IMR-90 (cell line): Measurements from ENCODE around the gene HINT2. TPM values are rescaled to one million over a fixed set of nuclear protein-coding genes. Genes with fewer than 3 reads are reported as not detected.

ENCODE experiments used
- ATAC-seq: fragments of 200-7000 bp; cut with Tn5 transposase; 2 replicates; pipeline ENCODE4 v1.9.1; 2020; ENCODE audit warnings: low read depth, mild to moderate bottlenecking, moderate library complexity
- BruUV-seq: library from RNA; stranded (reverse); fragments of 400-500 nt; replicated peaks from 2 replicates; lab custom pipeline; 2021; lab: Mats Ljungman, UMichigan
- CTCF ChIA-PET: fragments of 300-600 bp; formaldehyde crosslinking; extraction: SDS; loops from one replicate; lab custom pipeline; 2021; ENCODE audit warnings: antibody characterized with exemption; lab: Yijun Ruan, JAX
- POLR2A ChIA-PET: fragments of 300-600 bp; sonication (Branson Sonifier 250); formaldehyde crosslinking; loops from one replicate; lab custom pipeline; 2022; ENCODE audit warnings: antibody characterized with exemption; ENCODE audit not compliant: unreplicated experiment; lab: Charles Lee
- DNase-seq: peaks from one replicate; pipeline ENCODE4 v3.0.0; 2013
- H2AFZ ChIP-seq: replicated peaks from 2 replicates; pipeline ENCODE3; 2013; ENCODE audit warnings: low read length, mild to moderate bottlenecking; ENCODE audit not compliant: poor library complexity
- H2AK5ac ChIP-seq: 2 replicates; pipeline ENCODE4 v1.6.1; 2013; ENCODE audit warnings: low read depth, low read length, inconsistent platforms
- H2AK9ac ChIP-seq: replicated peaks from 2 replicates; pipeline ENCODE3; 2013; ENCODE audit warnings: mild to moderate bottlenecking, low read depth, low read length, moderate library complexity; ENCODE audit not compliant: poor library complexity
- H2BK120ac ChIP-seq: 2 replicates; pipeline ENCODE4 v1.6.1; 2013; ENCODE audit warnings: low read depth, low read length, inconsistent platforms
- H2BK15ac ChIP-seq: 3 replicates; pipeline ENCODE4 v1.6.1; 2013; ENCODE audit warnings: low read depth, low read length, inconsistent platforms
- H2BK20ac ChIP-seq: 2 replicates; pipeline ENCODE4 v1.6.1; 2013; ENCODE audit warnings: low read depth, mild to moderate bottlenecking, inconsistent platforms, low read length, moderate library complexity
- H2BK5ac ChIP-seq: 2 replicates; pipeline ENCODE4 v1.6.1; 2013; ENCODE audit warnings: mild to moderate bottlenecking, low read depth, low read length, inconsistent platforms; ENCODE audit not compliant: poor library complexity, severe bottlenecking
- H3K14ac ChIP-seq: replicated peaks from 2 replicates; pipeline ENCODE4 v1.6.1; 2013; ENCODE audit warnings: low read depth, low read length, inconsistent platforms
- H3K18ac ChIP-seq: 2 replicates; pipeline ENCODE4 v1.6.1; 2013; ENCODE audit warnings: low read depth, low read length, control low read depth
- H3K23ac ChIP-seq: 2 replicates; pipeline ENCODE4 v1.6.1; 2013; ENCODE audit warnings: low read depth, low read length, inconsistent platforms
- H3K27ac ChIP-seq: 2 replicates; pipeline ENCODE4 v1.5.1; 2013; ENCODE audit warnings: mild to moderate bottlenecking, control low read depth, low read length; ENCODE audit not compliant: insufficient read depth
- H3K27me3 ChIP-seq: 2 replicates; pipeline ENCODE4 v1.6.1; 2013; ENCODE audit warnings: low read length; ENCODE audit not compliant: control insufficient read depth, insufficient read depth
- H3K36me3 ChIP-seq: 2 replicates; pipeline ENCODE4 v1.6.1; 2013; ENCODE audit warnings: low read length, mixed read lengths; ENCODE audit not compliant: control insufficient read depth, insufficient read depth
- H3K4ac ChIP-seq: 2 replicates; pipeline ENCODE4 v1.6.1; 2013; ENCODE audit warnings: low read depth, low read length, inconsistent platforms
- H3K4me1 ChIP-seq: 2 replicates; pipeline ENCODE4 v1.6.1; 2013; ENCODE audit warnings: low read length, mixed read lengths; ENCODE audit not compliant: control insufficient read depth, insufficient read depth
- H3K4me2 ChIP-seq: 2 replicates; pipeline ENCODE4 v1.6.1; 2013; ENCODE audit warnings: low read depth, mild to moderate bottlenecking, control low read depth, low read length, moderate library complexity
- H3K4me3 ChIP-seq: 2 replicates; pipeline ENCODE4 v1.5.1; 2013; ENCODE audit warnings: low read depth, mild to moderate bottlenecking, control low read depth, low read length, moderate library complexity; ENCODE audit not compliant: insufficient read depth
- H3K56ac ChIP-seq: 2 replicates; pipeline ENCODE4 v1.6.1; 2013; ENCODE audit warnings: low read length, inconsistent platforms; ENCODE audit not compliant: insufficient read depth; ENCODE audit errors: extremely low read depth
- H3K79me1 ChIP-seq, 2 experiments: 2 replicates each; pipeline ENCODE4 v1.6.1; 2013; ENCODE audit warnings: low read length in 2 of 2, inconsistent platforms in 1 of 2, low read depth in 1 of 2
- H3K9ac ChIP-seq: 2 replicates; pipeline ENCODE4 v1.6.1; 2013; ENCODE audit warnings: low read depth, low read length, control low read depth
- H3K9me1 ChIP-seq: 2 replicates; pipeline ENCODE4 v1.6.1; 2013; ENCODE audit warnings: low read length, inconsistent platforms; ENCODE audit not compliant: insufficient read depth
- H3K9me3 ChIP-seq: 2 replicates; pipeline ENCODE4 v1.6.1; 2013; ENCODE audit warnings: low read length; ENCODE audit not compliant: control insufficient read depth, insufficient read depth
- H4K20me1 ChIP-seq: 2 replicates; pipeline ENCODE4 v1.6.1; 2013; ENCODE audit warnings: low read length, inconsistent platforms; ENCODE audit not compliant: insufficient read depth
- H4K5ac ChIP-seq: 2 replicates; pipeline ENCODE4 v1.6.1; 2013; ENCODE audit warnings: mild to moderate bottlenecking, low read depth, low read length, control low read depth
- H4K8ac ChIP-seq, 2 experiments: 2 replicates each; pipeline ENCODE4 v1.6.1; 2013; ENCODE audit warnings: low read depth in 2 of 2, low read length in 2 of 2, control low read depth in 1 of 2, inconsistent platforms in 1 of 2
- H4K91ac ChIP-seq: 2 replicates; pipeline ENCODE4 v1.6.1; 2013; ENCODE audit warnings: low read depth, low read length, inconsistent platforms; ENCODE audit not compliant: insufficient read depth
- CEBPB ChIP-seq: IDR thresholded peaks from 2 replicates; pipeline ENCODE4 v1.6.1; 2012; ENCODE audit warnings: low read depth, low read length, improper control_type of control experiment
- CHD1 ChIP-seq: IDR thresholded peaks from 2 replicates; pipeline ENCODE4 v1.6.1; 2012; ENCODE audit warnings: low read depth, low read length, improper control_type of control experiment
- CTCF ChIP-seq: conservative IDR thresholded peaks from 2 replicates; pipeline ENCODE4 v1.5.1; 2012; ENCODE audit warnings: mild to moderate bottlenecking, low read depth, low read length, improper control_type of control experiment
- ELK1 ChIP-seq: fragments of 150-350 bp; IDR thresholded peaks from 2 replicates; pipeline ENCODE4 v1.6.1; 2016; ENCODE audit warnings: low read depth, mild to moderate bottlenecking, low read length, moderate library complexity, borderline replicate concordance
- FOS ChIP-seq: fragments of 150-350 bp; IDR thresholded peaks from 2 replicates; pipeline ENCODE4 v1.6.1; 2016; ENCODE audit warnings: low read depth, low read length
- MAFK ChIP-seq: IDR thresholded peaks from 2 replicates; pipeline ENCODE4 v1.6.1; 2012; ENCODE audit warnings: low read depth, low read length, improper control_type of control experiment
- MAZ ChIP-seq: IDR thresholded peaks from 2 replicates; pipeline ENCODE4 v1.6.1; 2012; ENCODE audit warnings: low read depth, mild to moderate bottlenecking, low read length, improper control_type of control experiment, moderate library complexity, borderline replicate concordance
- MXI1 ChIP-seq: IDR thresholded peaks from 2 replicates; pipeline ENCODE4 v1.6.1; 2012; ENCODE audit warnings: low read depth, mild to moderate bottlenecking, low read length, moderate library complexity, borderline replicate concordance
- POLR2A ChIP-seq: IDR thresholded peaks from 2 replicates; pipeline ENCODE4 v1.6.1; 2012; ENCODE audit warnings: mild to moderate bottlenecking, low read depth, low read length
- RCOR1 ChIP-seq: IDR thresholded peaks from 2 replicates; pipeline ENCODE4 v1.6.1; 2012; ENCODE audit warnings: mild to moderate bottlenecking, low read length, improper control_type of control experiment; ENCODE audit not compliant: insufficient replicate concordance
- RFX5 ChIP-seq: IDR thresholded peaks from 2 replicates; pipeline ENCODE4 v1.8.0; 2012; ENCODE audit warnings: low read depth, mild to moderate bottlenecking, low read length, moderate library complexity
- SMC3 ChIP-seq: fragments of 150-350 bp; IDR thresholded peaks from 2 replicates; pipeline ENCODE4 v1.6.1; 2016; ENCODE audit warnings: low read depth, mild to moderate bottlenecking, antibody characterized with exemption, low read length, moderate library complexity
- WGBS, 2 experiments: methylation state at CpG; one replicate each; pipeline versions ENCODE4 v1.1.5 to v1.1.7; 2013; ENCODE audit warnings: missing lambda C conversion rate in 2 of 2; ENCODE audit not compliant: insufficient read length in 1 of 2; ENCODE audit errors: extremely low coverage in 2 of 2; 5-methylcytosine and 5-hydroxymethylcytosine counted together
- dilution Hi-C: fragments of 300-500 bp; cut with HindIII; formaldehyde crosslinking; loops from one replicate; pipeline ENCODE4 v1.14.3; 2018; ENCODE audit warnings: low sequenced_read_pairs; ENCODE audit not compliant: unreplicated experiment
- in situ Hi-C: fragments of 300-500 bp; cut with MboI; formaldehyde crosslinking; loops from 3 replicates; pipeline ENCODE4 v1.14.3; 2019; ENCODE audit warnings: low sequenced_read_pairs, inconsistent platforms, mixed read lengths
- intact Hi-C: fragments of 100-400 bp; cut with micrococcal nuclease; formaldehyde crosslinking; loops from 2 replicates; pipeline ENCODE4 v1.10.0; 2022
- polyA plus RNA-seq, 3 experiments: library from polyadenylated mRNA; depleted of rRNA; stranded (reverse); fragments of >200 nt; gene quantifications; 2 replicates each; pipeline ENCODE4 v1.2.3, GENCODE V29; 2012; ENCODE audit warnings: low replicate concordance in 1 of 3
- total RNA-seq: library from RNA; depleted of rRNA; stranded (reverse); fragments of >200 nt; gene quantifications from 2 replicates; pipeline ENCODE4 v1.2.3, GENCODE V29; 2012
- TF ChIP-seq, protein P1 (sequence below): fragments of 150-350 bp; IDR thresholded peaks from 2 replicates; pipeline ENCODE4 v1.6.1; 2017; ENCODE audit warnings: mild to moderate bottlenecking, antibody characterized with exemption, low read length, low read depth

The HINT2 gene
- total and polyA plus RNA-seq, 2 of the 4 experiments (the other 2 are of a cell fraction) = 7.5 to 20.6 TPM

DNA sequence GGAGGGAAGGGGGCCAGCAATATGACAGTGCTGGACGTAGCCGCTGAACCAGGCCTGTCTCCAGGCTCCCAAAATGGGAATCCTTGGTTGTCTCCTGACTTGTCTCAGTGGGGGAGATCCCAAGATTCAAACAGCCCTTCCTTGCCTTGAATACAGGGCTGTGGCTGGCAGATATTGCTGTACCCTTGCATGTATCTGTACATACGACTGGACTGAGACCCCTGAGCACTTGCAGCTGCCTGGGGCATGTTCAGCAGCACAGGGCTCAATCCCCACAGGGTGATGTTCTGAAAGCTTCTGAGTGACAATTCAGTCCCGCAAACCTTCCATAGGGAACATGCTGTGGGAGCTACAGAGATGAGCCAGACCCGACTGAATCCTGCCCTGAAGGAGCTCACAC, 42.0 kb upstream of the HINT2 start:
- no peak for ATAC-seq
- in situ Hi-C loops = no loop called here

More for the DNA sequence above, 42.0 kb upstream of the HINT2 start:
- no peak overlapping the region for H3K27ac ChIP-seq
- no peak overlapping the region for H3K23ac ChIP-seq
- H2BK15ac ChIP-seq = no peak overlapping the region
- H3K9me1 ChIP-seq = no peaks in the 10 kb centered on the region
- H4K91ac ChIP-seq = no peak overlapping the region
- 44% methylated on average over 3 of the region's 5 CpGs; no CpG with 5 or more reads in 1 of the 2 experiments for WGBS, 2 experiments
- no peak overlapping the region for H2AK5ac ChIP-seq
- H3K56ac ChIP-seq = no peak overlapping the region
- H3K4me3 ChIP-seq = no peak overlapping the region
- dilution Hi-C loops = no loop called here
- no peak overlapping the region for H2BK120ac ChIP-seq
- no peak overlapping the region for H3K4ac ChIP-seq
- TF ChIP-seq, protein P1, sequence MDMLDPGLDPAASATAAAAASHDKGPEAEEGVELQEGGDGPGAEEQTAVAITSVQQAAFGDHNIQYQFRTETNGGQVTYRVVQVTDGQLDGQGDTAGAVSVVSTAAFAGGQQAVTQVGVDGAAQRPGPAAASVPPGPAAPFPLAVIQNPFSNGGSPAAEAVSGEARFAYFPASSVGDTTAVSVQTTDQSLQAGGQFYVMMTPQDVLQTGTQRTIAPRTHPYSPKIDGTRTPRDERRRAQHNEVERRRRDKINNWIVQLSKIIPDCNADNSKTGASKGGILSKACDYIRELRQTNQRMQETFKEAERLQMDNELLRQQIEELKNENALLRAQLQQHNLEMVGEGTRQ = no peak
- TF ChIP-seq FOS (no peak), MAFK (no peak), RFX5 (no peak), RCOR1 (no peak), MXI1 (no peak), SMC3 (no peak), MAZ (no peak), ELK1 (no peak), CTCF (no peak), CHD1 (no peak), CEBPB (no peak), POLR2A (no peak)
- no peak overlapping the region for H2BK5ac ChIP-seq
- peaks cover 16% of the 10 kb centered on the region for H3K27me3 ChIP-seq
- intact Hi-C loops = no loop called here
- H2BK20ac ChIP-seq = no peak overlapping the region
- H3K14ac ChIP-seq = no peak overlapping the region
- no peaks in the 10 kb centered on the region for H3K79me1 ChIP-seq
- H2AK9ac ChIP-seq = peak overlapping the region; percentile 47
- CTCF ChIA-PET = no interaction called here
- no peak overlapping the region for H2AFZ ChIP-seq
- POLR2A ChIA-PET = no interaction called here
- H4K8ac ChIP-seq = no peak overlapping the region
- H4K20me1 ChIP-seq = no peaks in the 10 kb centered on the region
- no peak overlapping the region for H3K18ac ChIP-seq
- H3K4me2 ChIP-seq = no peak overlapping the region
- no peak for DNase-seq
- H3K9ac ChIP-seq = no peak overlapping the region
- H3K4me1 ChIP-seq = no peaks in the 10 kb centered on the region
- no peaks in the 10 kb centered on the region for H3K9me3 ChIP-seq
- H4K5ac ChIP-seq = no peak overlapping the region
- no TSS peak for BruUV-seq
- peaks cover 3% of the 10 kb centered on the region; the same call in 1 of the 2 replicates for H3K36me3 ChIP-seq
